ENCODE measurements around the gene EFNA1.
A peak's percentile ranks its signal among the peaks of the same experiment; 100 is the strongest.
"Not testable (repeated sequence)": the region's sequence is repeated elsewhere in the genome, so short reads cannot be mapped to it uniquely, and the experiment has no call there.

EFNA1 gene

DNA sequence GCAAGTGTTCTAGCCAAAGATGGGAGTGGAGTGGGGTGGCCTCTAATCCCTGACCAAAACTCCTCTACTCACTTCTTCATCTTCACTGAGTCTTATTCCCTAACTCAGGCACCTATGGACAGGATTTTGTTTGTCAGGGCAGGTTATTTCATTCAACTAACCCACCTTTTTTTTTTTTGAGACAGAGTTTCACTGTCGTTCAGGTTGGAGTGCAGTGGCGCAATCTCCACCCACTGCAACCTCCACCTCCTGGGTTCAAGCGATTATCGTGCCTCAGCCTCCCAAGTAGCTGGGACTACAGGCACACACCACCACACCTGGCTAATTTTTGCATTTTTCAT lies 40.4 kb downstream of the EFNA1 start:
- H3K9ac ChIP-seq (ENCODE audit: low read depth, low read length); H3K9me3 ChIP-seq (ENCODE audit: control insufficient read depth, insufficient read depth, low read length); H3K4me3 ChIP-seq (ENCODE audit: low read depth, low read length); H3K27me3 ChIP-seq (ENCODE audit: control insufficient read depth, insufficient read depth, low read length); H3K4me1 ChIP-seq (ENCODE audit: control insufficient read depth, insufficient read depth, low read length); H3K36me3 ChIP-seq (ENCODE audit: control insufficient read depth, insufficient read depth, low read length): not testable (repeated sequence)

- no peak overlapping the region for H3K4me3 ChIP-seq (ENCODE audit: low read depth, low read length)
- no peaks in the 10 kb centered on the region for H3K9me3 ChIP-seq (ENCODE audit: control insufficient read depth, insufficient read depth, low read length)
- peaks cover 3% of the 10 kb centered on the region for H3K4me1 ChIP-seq (ENCODE audit: control insufficient read depth, insufficient read depth, low read length)
- H3K9ac ChIP-seq (ENCODE audit: low read depth, low read length), result no peak overlapping the region
- peaks cover 3% of the 10 kb centered on the region for H3K36me3 ChIP-seq (ENCODE audit: control insufficient read depth, insufficient read depth, low read length)
- H3K27me3 ChIP-seq (ENCODE audit: control insufficient read depth, insufficient read depth, low read length), result no peaks in the 10 kb centered on the region
Observed at GRCh38 chr1:155168456-155169210, 41.0 kb downstream of the EFNA1 start.

DNA sequence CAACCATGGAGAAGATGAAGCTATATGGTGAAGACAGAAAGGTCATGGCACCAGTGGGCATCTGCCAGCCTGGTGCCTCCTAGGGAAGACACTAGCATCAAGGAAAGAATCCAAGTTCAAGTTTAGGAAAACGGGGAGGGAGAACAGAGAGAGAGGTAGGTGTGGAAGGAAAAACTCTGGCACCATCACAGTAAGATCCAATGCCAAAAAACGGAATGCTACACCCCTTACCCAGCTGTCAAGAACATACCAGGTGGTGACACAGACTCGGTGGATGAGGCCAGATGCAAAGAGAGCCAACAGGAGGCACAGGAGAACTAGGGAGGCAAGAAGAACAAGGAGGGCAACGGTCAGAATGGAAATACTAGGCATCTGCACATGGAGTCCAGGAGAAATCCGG lies 41.9 kb downstream of the EFNA1 start:
- H3K27me3 ChIP-seq (ENCODE audit: control insufficient read depth, insufficient read depth, low read length), result no peaks in the 10 kb centered on the region
- peaks cover 3% of the 10 kb centered on the region for H3K4me1 ChIP-seq (ENCODE audit: control insufficient read depth, insufficient read depth, low read length)
- no peak overlapping the region for H3K4me3 ChIP-seq (ENCODE audit: low read depth, low read length)
- H3K9me3 ChIP-seq (ENCODE audit: control insufficient read depth, insufficient read depth, low read length), result no peaks in the 10 kb centered on the region
- peaks cover 3% of the 10 kb centered on the region for H3K36me3 ChIP-seq (ENCODE audit: control insufficient read depth, insufficient read depth, low read length)
- H3K9ac ChIP-seq (ENCODE audit: low read depth, low read length), result no peak overlapping the region

DNA sequence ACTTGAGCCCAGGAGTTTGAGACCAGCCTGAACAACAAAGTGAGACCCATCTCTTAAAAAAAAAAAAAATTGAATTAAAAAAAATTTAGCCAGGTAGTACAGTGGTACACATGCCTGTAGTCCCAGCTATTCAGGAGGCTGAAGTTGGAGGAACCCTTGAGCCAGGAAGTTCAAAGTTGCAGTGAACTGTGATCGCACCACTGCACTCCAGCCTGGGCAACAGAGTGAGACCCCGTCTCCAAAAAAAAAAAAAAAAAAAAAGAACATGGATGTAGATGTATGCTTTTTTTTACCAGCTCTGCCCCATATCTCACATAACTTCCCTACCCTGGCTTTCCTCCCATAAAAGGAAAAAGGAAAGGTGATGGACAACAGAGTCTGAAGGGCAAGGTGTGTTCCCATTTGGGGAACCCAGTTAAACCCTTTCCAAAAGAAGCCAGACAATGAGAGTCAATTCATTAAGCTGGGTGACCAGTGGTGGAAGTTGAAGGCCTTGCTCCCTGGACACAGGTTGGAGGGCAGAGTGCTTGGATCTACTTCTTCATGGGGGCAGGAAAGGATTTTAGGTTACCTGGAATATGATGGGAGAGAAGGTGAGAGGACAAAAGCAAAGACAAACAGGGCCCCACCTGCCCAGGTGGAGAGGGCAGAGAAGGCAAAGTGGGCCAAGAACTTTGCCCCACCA lies 42.6 kb downstream of the EFNA1 start:
- peaks cover 3% of the 10 kb centered on the region for H3K36me3 ChIP-seq (ENCODE audit: control insufficient read depth, insufficient read depth, low read length)
- H3K9me3 ChIP-seq (ENCODE audit: control insufficient read depth, insufficient read depth, low read length), result no peaks in the 10 kb centered on the region
- no peaks in the 10 kb centered on the region for H3K27me3 ChIP-seq (ENCODE audit: control insufficient read depth, insufficient read depth, low read length)
- peaks cover 5% of the 10 kb centered on the region for H3K4me1 ChIP-seq (ENCODE audit: control insufficient read depth, insufficient read depth, low read length)
- H3K9ac ChIP-seq (ENCODE audit: low read depth, low read length), result no peak overlapping the region
- H3K4me3 ChIP-seq (ENCODE audit: low read depth, low read length), result no peak overlapping the region

- Histone ChIP-seq H3K36me3 (ENCODE audit: control insufficient read depth, insufficient read depth, low read length) (peaks cover 3% of the 10 kb centered on the region), H3K27me3 (ENCODE audit: control insufficient read depth, insufficient read depth, low read length) (no peaks in the 10 kb centered on the region), H3K9ac (ENCODE audit: low read depth, low read length) (no peak overlapping the region), H3K4me3 (ENCODE audit: low read depth, low read length) (no peak overlapping the region), H3K9me3 (ENCODE audit: control insufficient read depth, insufficient read depth, low read length) (no peaks in the 10 kb centered on the region), H3K4me1 (ENCODE audit: control insufficient read depth, insufficient read depth, low read length) (peaks cover 6% of the 10 kb centered on the region)
Observed at GRCh38 chr1:155170806-155171205, 43.1 kb downstream of the EFNA1 start.

- Histone ChIP-seq H3K4me3 (ENCODE audit: low read depth, low read length) (peak overlapping the region; percentile 95), H3K9ac (ENCODE audit: low read depth, low read length) (peak overlapping the region; percentile 87)
Observed at GRCh38 chr1:155171836-155172731, 44.4 kb downstream of the EFNA1 start.

GRCh38 chr1:155172732-155173477 lies 45.2 kb downstream of the EFNA1 start, which contains the start of gene KRTCAP2:
TSS of gene KRTCAP2 (minus strand) at chr1:155173304. CDS start at chr1:155173224, 80 bp downstream.
- Histone ChIP-seq H3K4me3 (ENCODE audit: low read depth, low read length) (peak within 1 kb of the TSS; percentile 95), H3K36me3 (ENCODE audit: control insufficient read depth, insufficient read depth, low read length) (peaks cover 15% of the 10 kb centered on the region), H3K27me3 (ENCODE audit: control insufficient read depth, insufficient read depth, low read length) (no peaks in the 10 kb centered on the region), H3K9ac (ENCODE audit: low read depth, low read length) (peak within 1 kb of the TSS; percentile 87), H3K4me1 (ENCODE audit: control insufficient read depth, insufficient read depth, low read length) (peaks cover 4% of the 10 kb centered on the region), H3K9me3 (ENCODE audit: control insufficient read depth, insufficient read depth, low read length) (no peaks in the 10 kb centered on the region)

More at GRCh38 chr1:155171836-155172731, 44.4 kb downstream of the EFNA1 start:
- H3K4me1 ChIP-seq (ENCODE audit: control insufficient read depth, insufficient read depth, low read length), result peaks cover 4% of the 10 kb centered on the region
- H3K9me3 ChIP-seq (ENCODE audit: control insufficient read depth, insufficient read depth, low read length), result no peaks in the 10 kb centered on the region
- H3K36me3 ChIP-seq (ENCODE audit: control insufficient read depth, insufficient read depth, low read length), result peaks cover 7% of the 10 kb centered on the region
- no peaks in the 10 kb centered on the region for H3K27me3 ChIP-seq (ENCODE audit: control insufficient read depth, insufficient read depth, low read length)

DNA sequence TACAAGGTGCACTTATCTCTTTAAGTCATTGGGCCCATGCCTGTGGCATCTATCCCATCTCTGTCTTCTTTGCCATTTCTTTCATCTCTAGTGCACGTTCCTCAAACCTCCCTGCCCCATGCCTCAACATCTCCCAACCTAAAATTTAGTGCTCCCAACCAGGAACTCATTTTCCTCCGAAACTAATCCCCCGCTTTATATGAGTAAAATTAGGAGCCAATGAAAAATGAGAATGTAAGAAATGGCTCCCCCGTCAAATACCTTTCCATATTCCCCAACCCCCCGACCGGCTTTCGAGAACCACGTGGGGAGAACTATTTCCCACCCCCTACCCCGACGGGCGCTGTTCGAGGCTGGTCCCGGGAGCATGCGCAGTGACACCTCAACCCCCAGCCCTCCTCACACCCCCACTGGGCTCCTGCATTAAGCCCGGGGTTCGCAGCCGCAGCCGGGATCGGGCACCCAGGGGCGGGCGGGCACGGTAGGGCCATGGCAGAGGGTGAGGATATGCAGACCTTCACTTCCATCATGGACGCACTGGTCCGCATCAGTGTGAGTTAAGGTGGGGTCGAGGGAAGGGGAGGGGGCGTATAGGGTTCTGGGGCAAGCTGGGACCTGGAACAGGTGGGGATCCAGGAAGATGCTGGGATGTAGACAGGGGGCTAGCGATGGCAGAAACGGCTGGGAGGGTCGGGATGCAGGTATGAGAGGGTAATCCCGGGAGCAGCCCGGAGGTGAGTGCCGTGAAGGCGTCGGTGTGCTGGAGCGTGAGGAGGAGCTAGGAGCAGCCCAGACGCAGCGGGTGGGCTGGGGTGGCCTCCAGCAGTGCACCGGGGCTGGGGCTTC lies 46.0 kb downstream of the EFNA1 start, which contains the start of gene TRIM46:
TSS of gene TRIM46 (plus strand) at position 372 of the 846 bp plus-strand sequence. CDS start at position 490, 118 bp downstream.
- H3K27me3 ChIP-seq (ENCODE audit: control insufficient read depth, insufficient read depth, low read length), result no peaks in the 10 kb centered on the region
- peak within 1 kb of the TSS; percentile 95 for H3K4me3 ChIP-seq (ENCODE audit: low read depth, low read length)
- peaks cover 4% of the 10 kb centered on the region for H3K4me1 ChIP-seq (ENCODE audit: control insufficient read depth, insufficient read depth, low read length)
- no peaks in the 10 kb centered on the region for H3K9me3 ChIP-seq (ENCODE audit: control insufficient read depth, insufficient read depth, low read length)
- peak within 1 kb of the TSS; percentile 87 for H3K9ac ChIP-seq (ENCODE audit: low read depth, low read length)
- peaks cover 20% of the 10 kb centered on the region for H3K36me3 ChIP-seq (ENCODE audit: control insufficient read depth, insufficient read depth, low read length)

- Histone ChIP-seq H3K9me3 (ENCODE audit: control insufficient read depth, insufficient read depth, low read length) (no peaks in the 10 kb centered on the region), H3K4me1 (ENCODE audit: control insufficient read depth, insufficient read depth, low read length) (peaks cover 4% of the 10 kb centered on the region), H3K36me3 (ENCODE audit: control insufficient read depth, insufficient read depth, low read length) (peaks cover 29% of the 10 kb centered on the region), H3K27me3 (ENCODE audit: control insufficient read depth, insufficient read depth, low read length) (no peaks in the 10 kb centered on the region), H3K9ac (ENCODE audit: low read depth, low read length) (peak overlapping the region; percentile 37), H3K4me3 (ENCODE audit: low read depth, low read length) (peak overlapping the region; percentile 95)
Observed at GRCh38 chr1:155174324-155175280, 46.9 kb downstream of the EFNA1 start.
